GM12892 (cell line): ENCODE measurements around the gene BFSP2.
A peak's percentile ranks its signal among the peaks of the same experiment; 100 is the strongest.

Experiments
- DNase-seq: peaks from one replicate; pipeline ENCODE4 v3.0.0; 2011; ENCODE audit not compliant: insufficient read length
- FAIRE-seq: peaks from 2 replicates; lab custom pipeline; 2011; peaks lifted over from hg19 to GRCh38; lab: Jason Lieb, UNC
- POLR2A ChIP-seq: IDR thresholded peaks from 2 replicates; pipeline ENCODE4 v1.6.1; 2011; ENCODE audit warnings: low read depth, low read length, control low read depth
- POLR2AphosphoS5 ChIP-seq: IDR thresholded peaks from 2 replicates; pipeline ENCODE4 v1.6.1; 2011; ENCODE audit warnings: low read depth, low read length, control low read depth
- TAF1 ChIP-seq: IDR thresholded peaks from 2 replicates; pipeline ENCODE4 v1.6.1; 2011; ENCODE audit warnings: low read depth, mild to moderate bottlenecking, control low read depth, low read length, borderline replicate concordance

BFSP2 gene

DNA sequence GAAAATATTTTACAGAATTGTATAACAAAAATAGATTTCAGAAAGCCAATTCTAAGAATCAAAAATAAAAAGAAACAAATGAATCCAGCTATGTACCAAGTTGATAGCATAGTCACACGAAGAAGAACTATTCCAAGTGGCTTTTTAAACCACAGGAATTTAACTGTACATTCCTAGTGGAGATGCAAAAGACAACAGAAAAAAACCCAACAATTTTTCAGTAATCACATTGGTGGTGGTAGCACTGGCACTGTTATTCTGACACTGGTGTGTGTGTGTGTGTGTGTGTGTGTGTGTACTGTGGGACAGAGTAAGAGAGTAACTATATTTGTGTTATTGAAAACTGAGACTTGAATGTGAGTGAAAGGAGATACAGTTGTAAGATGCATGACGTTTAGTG is 9.1 kb downstream of the BFSP2 start:
- no peak for FAIRE-seq
- TF ChIP-seq POLR2A (no peak), POLR2AphosphoS5 (no peak), TAF1 (no peak)
- no peak for DNase-seq

GRCh38 chr3:133410191-133410892 is 10.5 kb downstream of the BFSP2 start:
- no peak for FAIRE-seq
- DNase-seq: no peak
- TF ChIP-seq POLR2A (no peak), TAF1 (no peak), POLR2AphosphoS5 (no peak)

DNA sequence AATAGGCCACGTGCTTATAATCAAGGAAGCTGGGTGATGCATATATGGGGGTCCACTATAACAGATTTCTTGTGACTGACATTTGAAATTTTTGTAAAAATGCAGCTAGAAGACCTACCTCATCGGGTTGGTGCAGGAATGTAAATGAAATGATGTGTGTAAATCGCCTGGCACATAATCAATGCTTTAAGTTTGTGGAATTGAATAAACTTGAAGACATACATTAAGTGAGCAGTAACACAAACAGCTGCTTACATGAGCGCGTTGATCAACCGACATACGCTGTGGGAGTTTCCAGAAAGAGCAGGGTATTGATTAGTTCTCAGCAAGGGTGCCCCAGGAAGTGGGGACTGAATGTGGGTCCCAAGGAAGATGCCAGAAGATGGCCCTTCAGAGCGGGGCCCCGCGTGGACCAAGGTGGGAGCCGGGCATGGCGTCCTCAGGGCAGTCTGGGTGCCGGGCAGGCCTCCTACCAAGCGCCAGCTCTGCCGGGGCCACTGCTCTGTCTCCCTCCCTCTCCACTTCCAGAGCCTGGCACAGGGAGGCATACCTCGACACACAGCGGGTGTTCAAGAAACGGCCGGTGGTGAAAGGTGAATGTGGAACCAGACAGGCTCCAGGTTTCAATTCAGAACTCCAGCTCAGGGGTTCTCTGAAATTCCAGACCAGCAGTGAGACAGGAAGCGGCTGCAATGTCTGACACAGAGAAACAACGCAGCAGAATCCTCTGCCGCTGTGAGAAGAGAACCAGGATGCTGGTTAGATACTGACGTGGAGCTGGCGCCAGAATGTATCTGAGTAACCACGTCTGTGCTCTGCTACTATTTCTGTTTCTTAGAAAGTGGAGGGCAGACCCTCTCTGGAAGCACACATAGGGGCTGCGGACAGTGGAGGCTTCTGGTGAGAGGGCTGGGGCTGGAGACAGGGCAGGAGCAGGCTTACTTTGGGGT is 12.6 kb downstream of the BFSP2 start:
- no peak for DNase-seq
- TF ChIP-seq POLR2AphosphoS5 (no peak), TAF1 (no peak), POLR2A (no peak)
- FAIRE-seq: no peak

DNA sequence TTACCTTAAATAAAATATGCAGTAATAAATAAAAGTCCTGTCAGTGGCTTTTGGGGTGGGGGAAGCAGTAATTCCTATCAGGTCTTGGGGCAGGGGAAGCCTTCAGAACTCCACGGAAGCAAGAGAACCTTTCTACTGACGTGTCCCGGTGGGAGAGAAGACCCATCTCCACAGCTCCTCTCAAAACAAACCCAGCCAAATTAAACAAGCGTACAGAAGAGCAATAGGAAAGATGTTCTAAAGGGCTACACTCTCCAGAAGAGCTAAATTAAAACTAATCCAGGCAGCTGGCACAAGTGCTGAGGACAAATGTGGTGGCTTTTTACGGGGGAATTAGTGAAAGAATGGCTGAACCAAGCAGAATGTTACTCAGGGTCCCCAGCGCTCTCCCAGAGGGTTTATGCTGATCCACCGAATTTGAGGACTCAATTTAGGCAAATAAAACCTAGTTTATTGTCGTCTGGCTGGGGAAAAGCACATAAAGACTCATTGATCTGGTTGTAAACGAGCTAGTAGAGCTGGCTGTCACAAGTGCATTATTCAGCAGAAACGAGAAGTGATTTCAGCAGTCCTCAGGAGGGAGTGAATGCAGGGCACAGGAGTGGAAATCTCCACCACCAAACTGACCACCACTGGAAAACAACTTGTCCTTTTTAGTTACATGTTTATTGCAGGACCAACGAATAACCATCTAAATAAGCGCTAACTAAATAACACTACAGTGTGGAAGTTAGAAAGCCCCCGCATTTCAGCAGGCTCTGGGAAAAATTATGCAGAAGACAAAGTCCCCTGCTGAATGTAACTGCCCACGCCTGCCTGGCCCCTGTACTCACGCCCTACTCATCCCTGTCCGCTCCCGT is 13.5 kb downstream of the BFSP2 start:
- TF ChIP-seq TAF1 (no peak), POLR2AphosphoS5 (no peak), POLR2A (no peak)
- DNase-seq (no peak), FAIRE-seq (no peak)

- no peak for TF ChIP-seq TAF1
- no peak for TF ChIP-seq POLR2AphosphoS5
- no peak for TF ChIP-seq POLR2A
- DNase-seq (no peak), FAIRE-seq (no peak)
Measured at GRCh38 chr3:133414021-133414392, 14.2 kb downstream of the BFSP2 start.

GRCh38 chr3:133418361-133418760 is 18.5 kb downstream of the BFSP2 start:
- DNase-seq: no peak
- no peak for FAIRE-seq
- TF ChIP-seq POLR2AphosphoS5 (no peak), POLR2A (no peak), TAF1 (no peak)

GRCh38 chr3:133419151-133419909 is 19.5 kb downstream of the BFSP2 start:
- TF ChIP-seq POLR2A (no peak), POLR2AphosphoS5 (no peak), TAF1 (no peak)
- FAIRE-seq (no peak), DNase-seq (no peak)

GRCh38 chr3:133424937-133425869 is 25.3 kb downstream of the BFSP2 start:
- FAIRE-seq (peak; percentile 94), DNase-seq (no peak)
- TF ChIP-seq TAF1: no peak
- peak; percentile 99 for TF ChIP-seq POLR2A
- peak; percentile 99 for TF ChIP-seq POLR2AphosphoS5

GRCh38 chr3:133425898-133426297 is 26.0 kb downstream of the BFSP2 start:
- FAIRE-seq (no peak), DNase-seq (no peak)
- TF ChIP-seq POLR2A: no peak
- no peak for TF ChIP-seq POLR2AphosphoS5
- TF ChIP-seq TAF1: no peak

GRCh38 chr3:133426721-133427120 is 26.9 kb downstream of the BFSP2 start:
- DNase-seq (no peak), FAIRE-seq (no peak)
- TF ChIP-seq POLR2A (no peak), POLR2AphosphoS5 (no peak), TAF1 (no peak)
